GM19239 (cell line): ENCODE data around the gene ADGRG3.
"Not testable (repeated sequence)": the region's sequence is repeated elsewhere in the genome, so short reads cannot be mapped to it uniquely, and the experiment has no call there.

Experiments used
- DNase-seq: peaks from one replicate; pipeline ENCODE4 v3.0.0; 2011; ENCODE audit warnings: low spot score; ENCODE audit not compliant: insufficient read length
- FAIRE-seq: peaks from 2 replicates; lab custom pipeline; 2011; peaks lifted over from hg19 to GRCh38; lab: Jason Lieb, UNC

Gene ADGRG3

DNA sequence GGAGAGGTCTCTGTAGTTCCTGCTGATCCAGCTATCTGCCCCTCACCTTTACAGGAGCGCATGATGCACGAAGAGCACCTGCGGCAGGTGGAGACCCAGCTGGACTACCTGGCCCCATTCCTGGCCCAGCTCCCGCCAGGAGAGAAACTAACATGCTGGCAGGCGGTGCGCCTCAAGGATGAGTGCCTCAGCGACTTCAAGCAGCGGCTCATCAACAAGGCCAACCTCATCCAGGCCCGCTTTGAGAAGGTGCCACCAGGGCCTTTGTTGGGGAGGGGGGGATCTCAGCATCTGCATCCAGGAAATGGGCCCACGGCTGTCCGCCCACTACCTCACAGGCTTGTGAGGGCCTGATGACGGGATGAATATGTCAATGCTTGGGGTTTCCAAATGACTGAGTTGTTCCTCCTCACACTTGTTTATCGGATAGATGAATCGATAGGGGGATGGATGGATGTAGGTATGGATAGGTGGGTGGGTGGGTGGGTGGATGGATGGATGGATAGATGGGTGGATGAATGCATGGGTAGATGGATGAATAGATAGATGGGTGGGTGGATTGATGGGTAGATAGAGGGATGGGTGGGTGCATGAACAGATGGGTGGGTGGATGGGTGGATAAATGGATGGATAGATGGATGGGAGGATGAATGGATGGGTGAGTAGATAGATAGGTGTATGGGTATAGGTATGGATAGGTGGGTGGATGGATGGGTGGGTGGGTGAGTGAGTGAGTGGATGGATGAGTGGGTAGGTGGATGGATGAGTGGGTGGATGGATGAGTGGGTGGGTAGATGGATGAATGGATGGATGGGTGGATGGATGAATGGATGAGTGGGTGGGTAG, 60.5 kb downstream of the ADGRG3 start:
- no peak for DNase-seq

GRCh38 chr16:57729182-57729484, 61.0 kb downstream of the ADGRG3 start:
- FAIRE-seq, result no peak
- DNase-seq, result no peak

More for the DNA sequence above, 60.5 kb downstream of the ADGRG3 start:
- FAIRE-seq, result no peak

GRCh38 chr16:57729852-57730251, 61.7 kb downstream of the ADGRG3 start:
- FAIRE-seq, DNase-seq: not testable (repeated sequence)

DNA sequence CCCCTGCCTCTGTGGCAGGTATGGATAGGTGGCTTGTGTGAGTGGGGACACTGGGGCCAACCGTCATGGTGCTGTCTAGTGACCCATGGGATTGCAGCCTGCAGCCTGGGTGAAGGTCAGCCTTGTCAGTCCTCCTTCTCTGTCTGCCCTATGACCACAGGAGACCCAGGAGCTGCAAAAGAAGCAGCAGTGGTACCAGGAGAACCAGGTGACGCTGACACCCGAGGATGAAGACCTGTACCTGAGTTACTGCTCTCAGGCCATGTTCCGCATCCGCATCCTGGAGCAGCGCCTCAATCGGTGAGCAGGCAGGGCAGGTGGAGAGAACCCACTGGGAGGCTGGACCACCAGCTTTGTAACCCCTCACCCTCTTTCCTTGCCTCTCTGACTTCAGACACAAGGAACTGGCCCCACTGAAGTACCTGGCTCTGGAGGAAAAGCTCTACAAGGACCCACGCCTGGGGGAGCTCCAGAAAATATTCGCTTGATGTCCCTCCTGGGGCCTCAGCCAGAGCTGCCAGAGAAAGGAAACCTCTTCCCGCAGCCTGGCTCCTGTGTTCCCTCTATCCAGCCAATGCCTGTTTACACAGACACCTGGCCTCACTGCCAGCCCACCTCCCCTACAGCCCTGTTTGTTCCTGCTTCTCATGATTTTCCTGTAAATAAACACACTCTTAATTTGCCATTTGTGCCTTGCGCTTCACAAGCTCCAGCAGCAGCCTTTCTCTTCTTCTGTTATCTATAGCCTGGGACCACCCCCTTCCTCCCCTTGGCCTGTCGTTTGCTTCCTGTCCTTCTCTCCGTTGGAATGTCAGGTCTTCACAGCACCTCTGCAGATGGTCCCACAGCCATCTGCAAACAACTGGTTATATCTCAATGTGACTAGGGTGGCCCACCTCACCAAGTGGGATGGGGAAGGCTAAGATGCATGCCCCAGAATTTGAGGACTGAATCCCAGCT, 62.9 kb downstream of the ADGRG3 start:
- no peak for DNase-seq
- no peak for FAIRE-seq

DNA sequence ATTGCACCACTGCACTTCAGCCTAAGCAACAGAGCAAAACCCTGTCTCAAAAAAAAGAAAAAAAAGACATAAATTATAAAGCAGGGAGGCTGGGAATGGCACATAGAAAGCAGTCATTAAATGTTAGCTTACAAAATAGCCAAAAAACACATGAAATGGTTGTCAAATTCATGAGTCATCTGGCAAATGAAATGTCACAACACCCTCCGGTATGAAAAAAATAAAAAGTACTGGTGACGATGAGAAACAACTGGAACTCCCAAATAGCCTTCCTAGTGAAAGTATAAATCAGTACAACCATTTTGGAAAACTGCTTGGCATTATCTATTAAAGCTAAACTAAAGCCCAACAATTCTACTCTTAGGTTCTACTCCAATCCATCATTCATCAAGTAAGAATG, 63.9 kb downstream of the ADGRG3 start:
- DNase-seq (no peak), FAIRE-seq (no peak)

DNA sequence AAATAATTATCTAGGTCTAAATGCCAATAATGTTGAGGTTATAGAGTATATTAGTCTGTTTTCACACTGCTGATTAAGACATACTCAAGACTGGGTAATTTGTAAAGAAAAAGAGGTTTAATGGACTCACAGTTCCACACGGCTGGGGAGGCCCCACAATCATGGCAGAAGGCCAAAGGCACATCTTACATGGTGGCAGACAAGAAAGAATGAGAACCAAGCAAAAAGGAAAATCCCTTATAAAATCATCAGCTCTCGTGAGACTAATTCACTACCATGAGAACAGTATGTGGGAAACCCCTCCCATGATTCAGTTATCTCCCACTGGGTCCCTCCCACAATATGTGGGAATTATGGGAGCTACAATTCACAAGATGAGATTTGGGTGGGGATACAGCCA, 64.6 kb downstream of the ADGRG3 start:
- DNase-seq (no peak), FAIRE-seq (no peak)

DNA sequence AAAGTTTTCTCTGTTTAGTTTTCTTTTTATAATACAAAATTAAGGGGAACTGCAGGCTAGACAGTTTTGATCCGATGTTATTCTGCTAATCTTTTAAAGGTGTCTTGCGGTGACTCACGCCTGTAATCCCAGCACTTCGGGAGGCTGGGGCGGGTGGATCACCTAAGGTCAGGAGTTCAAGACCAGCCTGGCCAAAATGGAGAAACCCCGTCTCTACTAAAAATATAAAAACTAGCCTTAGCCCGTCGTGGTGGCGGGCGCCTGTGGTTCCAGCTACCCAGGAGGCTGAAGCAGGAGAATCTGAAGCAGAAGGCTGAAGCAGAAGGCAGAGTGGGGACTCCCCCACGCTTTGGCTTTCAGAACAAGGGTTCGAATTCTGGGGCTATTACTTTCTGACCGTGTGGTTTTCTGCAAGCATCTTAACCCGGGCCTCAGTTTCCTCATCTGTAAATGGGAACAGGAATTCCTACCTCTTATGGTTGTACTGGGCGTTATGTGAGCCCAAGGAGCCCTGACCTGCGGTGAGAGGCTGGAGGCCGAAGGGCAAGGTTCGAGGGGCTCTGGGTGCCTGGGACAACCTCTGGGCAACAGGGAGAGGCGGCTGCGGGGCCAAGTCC, 66.3 kb downstream of the ADGRG3 start:
- no peak for FAIRE-seq

GRCh38 chr16:57734925-57735754, 67.0 kb downstream of the ADGRG3 start:
- FAIRE-seq (peak; percentile 100), DNase-seq (peak; percentile 96)

More for the DNA sequence above, 66.3 kb downstream of the ADGRG3 start:
- no peak for DNase-seq

DNA sequence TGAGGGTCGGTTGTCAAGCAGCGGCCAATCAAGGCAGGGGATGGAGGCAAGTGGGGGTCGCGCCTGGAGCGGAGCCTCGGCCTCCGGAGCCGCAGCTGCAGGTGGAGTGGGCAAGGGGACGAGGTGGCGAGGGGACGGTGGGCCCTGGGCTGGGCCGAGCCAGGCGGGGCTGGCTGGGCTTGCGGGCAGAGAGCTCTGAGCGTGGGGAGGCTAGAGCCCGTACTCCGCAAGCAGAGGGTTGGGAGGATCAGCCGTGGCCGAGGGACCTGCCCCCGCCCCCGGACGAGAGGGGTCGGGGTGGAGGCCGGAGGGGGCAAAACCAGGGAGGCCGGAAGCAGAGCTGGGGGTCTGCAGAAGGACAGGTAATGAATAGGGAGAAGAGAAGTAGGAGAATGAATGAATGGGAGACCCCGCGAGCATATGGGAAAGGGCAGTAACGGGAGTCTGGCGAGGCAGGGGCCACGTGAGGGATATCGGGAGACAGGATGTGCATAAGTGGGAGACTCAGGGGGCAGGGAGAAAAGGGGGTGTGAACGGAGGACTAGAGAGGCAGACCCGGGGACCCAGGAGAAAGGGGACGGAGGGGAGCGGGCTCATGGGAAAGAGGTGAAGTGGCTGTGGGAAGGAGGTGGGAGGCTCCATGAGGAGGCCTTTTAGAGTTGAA, 67.8 kb downstream of the ADGRG3 start, which contains the start of gene KATNB1:
Gene KATNB1 (plus strand): TSS at position 16 of the 664 bp plus-strand sequence. CDS start 1,474 bp downstream, outside the sequence.
- FAIRE-seq, result peak; percentile 39
- DNase-seq, result no peak

- DNase-seq, result no peak
- FAIRE-seq, result peak; percentile 44
These were observed 68.6 kb downstream of the ADGRG3 start for GRCh38 chr16:57736419-57737351.

DNA sequence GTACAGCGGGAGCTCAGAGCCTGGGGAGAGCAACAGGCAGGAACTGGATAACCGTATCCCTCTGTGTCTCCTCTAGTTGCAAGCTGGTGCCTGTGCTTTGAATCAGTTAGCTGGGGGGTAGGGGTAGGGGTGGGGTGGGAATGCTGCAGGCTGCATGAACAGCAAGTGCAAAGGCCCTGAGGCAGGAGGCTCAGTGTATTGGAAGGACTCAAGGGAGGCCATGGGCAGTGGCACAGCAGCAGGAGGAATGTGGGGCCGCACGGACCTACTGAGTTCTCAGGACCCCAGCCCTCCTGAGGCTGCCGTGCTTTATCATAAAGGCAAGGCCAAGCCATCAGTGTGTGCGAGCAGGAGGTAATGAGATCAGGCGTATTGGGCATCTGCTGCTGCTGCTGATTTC, 70.7 kb downstream of the ADGRG3 start:
- FAIRE-seq (no peak), DNase-seq (no peak)
